Endothelial cell of umbilical vein (primary cell): ENCODE measurements around the gene THOC5. TPM values are rescaled to one million over a fixed set of nuclear protein-coding genes. Genes with fewer than 3 reads are reported as not detected.

Experiments used
- BruUV-seq: library from RNA; stranded (reverse); fragments of 400-500 nt; replicated peaks from 2 replicates; lab custom pipeline; 2021; lab: Mats Ljungman, UMichigan
- CTCF ChIA-PET: fragments of 300-600, 350-600 bp; sonication (Branson Sonifier 250); formaldehyde crosslinking; loops from one replicate; lab custom pipeline; 2021; ENCODE audit warnings: antibody characterized with exemption, inconsistent platforms; lab: Charles Lee
- POLR2A ChIA-PET: fragments of 300-600, 350-600 bp; sonication (Branson Sonifier 250); formaldehyde crosslinking; loops from one replicate; lab custom pipeline; 2021; ENCODE audit warnings: antibody characterized with exemption, inconsistent platforms; lab: Charles Lee
- DNase-seq: peaks from one replicate; pipeline ENCODE4 v3.0.0-alpha.2; 2011; ENCODE audit warnings: low read depth, low spot score
- FAIRE-seq: peaks from 2 replicates; lab custom pipeline; 2011; peaks lifted over from hg19 to GRCh38; lab: Jason Lieb, UNC
- H2AFZ ChIP-seq: 2 replicates; pipeline ENCODE4 v1.6.0; 2012; ENCODE audit warnings: low read depth, low read length, control low read depth, inconsistent platforms
- H3K27ac ChIP-seq: 2 replicates; pipeline ENCODE4 v1.5.1; 2011; ENCODE audit warnings: low read depth, mild to moderate bottlenecking, control low read depth, low read length, moderate library complexity; ENCODE audit not compliant: insufficient read depth
- H3K27me3 ChIP-seq, 2 experiments: 2 replicates each; pipeline versions ENCODE4 v1.6.0 to v1.6.1; 2011; ENCODE audit warnings: low read length in 2 of 2, mixed read lengths in 1 of 2; ENCODE audit not compliant: control insufficient read depth in 2 of 2, insufficient read depth in 2 of 2
- H3K36me3 ChIP-seq, 2 experiments: 2 replicates in 1 of 2; 3 replicates in 1 of 2; pipeline ENCODE4 v1.5.1; 2011; ENCODE audit warnings: low read length in 2 of 2, mild to moderate bottlenecking in 1 of 2, moderate library complexity in 1 of 2; ENCODE audit not compliant: control insufficient read depth in 2 of 2, insufficient read depth in 2 of 2; ENCODE audit errors: extremely low read depth in 1 of 2
- H3K4me1 ChIP-seq: 3 replicates; pipeline ENCODE4 v1.5.1; 2011; ENCODE audit warnings: mild to moderate bottlenecking, low read length; ENCODE audit not compliant: control insufficient read depth, insufficient read depth; ENCODE audit errors: extremely low read depth
- H3K4me2 ChIP-seq: 2 replicates; pipeline ENCODE4 v1.6.1; 2011; ENCODE audit warnings: low read length, control low read depth, mixed read lengths; ENCODE audit not compliant: insufficient read depth
- H3K4me3 ChIP-seq, 3 experiments: fragments of 200-600 bp in 1 of 3; sonication (generic), shearing (Covaris generic) in 1 of 3; replicated peaks in 1 of 3; 2 replicates each; pipeline ENCODE4 v1.5.1; 2011 to 2016; ENCODE audit warnings: control low read depth in 3 of 3, low read length in 3 of 3, mild to moderate bottlenecking in 2 of 3, inconsistent platforms in 1 of 3, low read depth in 1 of 3, moderate library complexity in 1 of 3; ENCODE audit not compliant: insufficient read depth in 1 of 3
- H3K79me2 ChIP-seq: 2 replicates; pipeline ENCODE4 v1.6.0; 2012; ENCODE audit warnings: low read length, inconsistent platforms; ENCODE audit not compliant: control insufficient read depth, insufficient read depth
- H3K9ac ChIP-seq: replicated peaks from 2 replicates; pipeline ENCODE3; 2011; ENCODE audit warnings: low read length, control low read depth; ENCODE audit not compliant: insufficient read depth; ENCODE audit errors: extremely low read depth
- H3K9me1 ChIP-seq: replicated peaks from 3 replicates; pipeline ENCODE4 v1.6.0; 2011; ENCODE audit warnings: mild to moderate bottlenecking, low read length; ENCODE audit not compliant: control insufficient read depth, insufficient read depth; ENCODE audit errors: extremely low read depth
- H3K9me3 ChIP-seq: replicated peaks from 2 replicates; pipeline ENCODE4 v1.5.1; 2012; ENCODE audit warnings: low read length, inconsistent platforms; ENCODE audit not compliant: control insufficient read depth, insufficient read depth
- H4K20me1 ChIP-seq: replicated peaks from 2 replicates; pipeline ENCODE3; 2011; ENCODE audit warnings: mild to moderate bottlenecking, low read length; ENCODE audit not compliant: control insufficient read depth, insufficient read depth; ENCODE audit errors: extremely low read depth
- EZH2 ChIP-seq: IDR thresholded peaks from 2 replicates; pipeline ENCODE4 v1.6.1; 2012; ENCODE audit warnings: borderline replicate concordance, low read depth, mild to moderate bottlenecking, moderate library complexity, low read length, inconsistent platforms; ENCODE audit not compliant: severe bottlenecking
- FOS ChIP-seq: IDR thresholded peaks from 2 replicates; pipeline ENCODE4 v1.6.1; 2011; ENCODE audit warnings: mild to moderate bottlenecking, low read length, moderate library complexity, borderline replicate concordance; ENCODE audit not compliant: insufficient read depth
- JUN ChIP-seq: IDR thresholded peaks from 2 replicates; pipeline ENCODE4 v1.6.1; 2011; ENCODE audit warnings: borderline replicate concordance, low read depth; ENCODE audit not compliant: insufficient read length, insufficient read depth
- MYC ChIP-seq: IDR thresholded peaks from one replicate; pipeline ENCODE4 v1.6.1; 2011; ENCODE audit warnings: mild to moderate bottlenecking, low read depth, low read length
- POLR2AphosphoS5 ChIP-seq: IDR thresholded peaks from 2 replicates; pipeline ENCODE4 v1.6.1; 2012; ENCODE audit warnings: low read depth, mild to moderate bottlenecking, control low read depth, low read length, moderate library complexity; ENCODE audit not compliant: insufficient read depth
- dilution Hi-C: fragments of 300-500 bp; cut with MboI; formaldehyde crosslinking; loops from one replicate; pipeline ENCODE4 v1.15.0; 2019; ENCODE audit warnings: low sequenced_read_pairs; ENCODE audit not compliant: extremely low pct_ligation_motif_present
- intact Hi-C: fragments of 100-400 bp; cut with micrococcal nuclease; formaldehyde crosslinking; loops from one replicate; pipeline ENCODE4 v1.10.0; 2022
- polyA plus RNA-seq, 4 experiments: library from polyadenylated mRNA; depleted of rRNA in 3 of 4; stranded (reverse) in 3 of 4; unstranded in 1 of 4; fragments of >200 nt; gene quantifications; 2 replicates each; pipeline versions ENCODE4 v1.2.1 to v1.2.3, GENCODE V29; 2011 to 2012; ENCODE audit warnings: missing spikeins in 1 of 4
- total RNA-seq: library from RNA; stranded (reverse); gene quantifications from 2 replicates; pipeline ENCODE4 v1.2.3, GENCODE V29; 2021
- TF ChIP-seq, protein P1 (sequence below), 2 donors: IDR thresholded peaks; 1 replicate in 1 of 2; 2 replicates in 1 of 2; pipeline ENCODE4 v1.5.1; 2011; ENCODE audit warnings: low read length in 2 of 2, mild to moderate bottlenecking in 2 of 2, moderate library complexity in 2 of 2, control low read depth in 1 of 2, inconsistent platforms in 1 of 2, low read depth in 1 of 2; ENCODE audit not compliant: insufficient read depth in 1 of 2; ENCODE audit errors: extremely low read depth in 1 of 2
- TF ChIP-seq, protein P2 (sequence below): IDR thresholded peaks from 2 replicates; pipeline ENCODE4 v1.6.1; 2011; ENCODE audit not compliant: insufficient read depth, insufficient read length

THOC5 gene
- total and polyA plus RNA-seq, 2 donors (not counting 3 experiments of a cell fraction or from before 2014, with no cell fraction given): 35.0 to 82.9 TPM

DNA sequence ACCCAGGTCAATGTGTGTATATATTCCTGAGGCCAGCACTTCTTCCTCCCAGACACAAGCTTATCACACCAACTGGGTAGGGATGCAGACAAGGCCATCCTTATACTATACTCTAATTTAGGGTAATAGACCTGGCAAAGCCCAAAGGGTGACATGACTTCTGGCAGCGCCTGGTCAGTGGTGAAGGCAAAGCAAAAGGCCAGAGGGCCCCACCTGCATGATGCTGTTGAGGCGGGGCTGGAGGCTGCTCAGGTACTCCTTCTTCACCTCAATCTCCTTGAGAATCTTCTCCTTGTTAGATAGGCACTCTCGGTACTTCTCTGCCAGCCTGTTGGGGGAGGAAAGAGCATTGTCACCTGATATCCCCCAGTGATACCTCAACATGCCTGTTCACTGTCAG, 17.1 kb downstream of the THOC5 start:
- Histone ChIP-seq H3K4me2 (no peak overlapping the region), H3K9me3 (no peaks in the 10 kb centered on the region), H3K27ac (no peak overlapping the region), H3K9me1 (no peaks in the 10 kb centered on the region), H4K20me1 (no peaks in the 10 kb centered on the region), H3K4me1 (peaks cover 9% of the 10 kb centered on the region), H3K9ac (no peak overlapping the region), H3K4me3 (no peak overlapping the region), H3K79me2 (no peaks in the 10 kb centered on the region), H2AFZ (no peak overlapping the region), H3K27me3 (no peaks in the 10 kb centered on the region), H3K36me3 (peaks cover 14 to 23% of the 10 kb centered on the region in 2 experiments)
- FAIRE-seq (no peak), DNase-seq (no peak)
- TF ChIP-seq, protein P1, sequence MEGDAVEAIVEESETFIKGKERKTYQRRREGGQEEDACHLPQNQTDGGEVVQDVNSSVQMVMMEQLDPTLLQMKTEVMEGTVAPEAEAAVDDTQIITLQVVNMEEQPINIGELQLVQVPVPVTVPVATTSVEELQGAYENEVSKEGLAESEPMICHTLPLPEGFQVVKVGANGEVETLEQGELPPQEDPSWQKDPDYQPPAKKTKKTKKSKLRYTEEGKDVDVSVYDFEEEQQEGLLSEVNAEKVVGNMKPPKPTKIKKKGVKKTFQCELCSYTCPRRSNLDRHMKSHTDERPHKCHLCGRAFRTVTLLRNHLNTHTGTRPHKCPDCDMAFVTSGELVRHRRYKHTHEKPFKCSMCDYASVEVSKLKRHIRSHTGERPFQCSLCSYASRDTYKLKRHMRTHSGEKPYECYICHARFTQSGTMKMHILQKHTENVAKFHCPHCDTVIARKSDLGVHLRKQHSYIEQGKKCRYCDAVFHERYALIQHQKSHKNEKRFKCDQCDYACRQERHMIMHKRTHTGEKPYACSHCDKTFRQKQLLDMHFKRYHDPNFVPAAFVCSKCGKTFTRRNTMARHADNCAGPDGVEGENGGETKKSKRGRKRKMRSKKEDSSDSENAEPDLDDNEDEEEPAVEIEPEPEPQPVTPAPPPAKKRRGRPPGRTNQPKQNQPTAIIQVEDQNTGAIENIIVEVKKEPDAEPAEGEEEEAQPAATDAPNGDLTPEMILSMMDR (IDR thresholded peaks at IDR 0.05; ENCODE audit: extremely low read depth in 1 of 2, insufficient read depth in 1 of 2, low read depth in 1 of 2, low read length in 2 of 2): no peak
- TF ChIP-seq EZH2 (no peak), POLR2AphosphoS5 (no peak), FOS (no peak)
- TF ChIP-seq, protein P2, sequence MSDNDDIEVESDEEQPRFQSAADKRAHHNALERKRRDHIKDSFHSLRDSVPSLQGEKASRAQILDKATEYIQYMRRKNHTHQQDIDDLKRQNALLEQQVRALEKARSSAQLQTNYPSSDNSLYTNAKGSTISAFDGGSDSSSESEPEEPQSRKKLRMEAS: no peak
- dilution Hi-C loops: no loop called here
- ChIA-PET CTCF (no interaction called here), POLR2A (no interaction called here)
- no TSS peak for BruUV-seq
- intact Hi-C loops: no loop called here

DNA sequence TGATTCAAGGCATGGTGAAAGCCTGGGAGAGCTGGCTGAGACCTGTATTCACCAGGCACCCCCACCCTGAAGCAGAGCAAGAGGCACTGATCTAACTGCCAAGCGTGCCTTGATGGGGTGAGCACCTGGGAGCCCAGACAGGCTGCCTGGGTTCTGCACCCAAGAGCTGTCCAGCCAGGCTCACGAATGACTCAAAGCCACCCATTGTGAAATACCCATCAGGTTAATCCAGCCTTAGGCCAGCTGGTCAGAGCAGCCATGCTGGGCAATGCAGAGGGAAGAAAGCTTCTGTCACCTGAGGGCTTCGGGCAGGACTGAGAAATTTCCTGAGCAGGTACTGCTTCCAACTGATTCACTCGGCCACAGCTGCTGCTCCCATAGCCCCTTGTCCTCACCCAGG, 22.1 kb downstream of the THOC5 start:
- H3K4me3 ChIP-seq: no peak overlapping the region
- no peak overlapping the region for H3K9ac ChIP-seq
- no peaks in the 10 kb centered on the region for H4K20me1 ChIP-seq
- CTCF ChIA-PET: no interaction called here
- TF ChIP-seq JUN: no peak
- TF ChIP-seq POLR2AphosphoS5: no peak
- no peak for TF ChIP-seq MYC
- TF ChIP-seq EZH2: no peak
- TF ChIP-seq, protein P2: no peak
- TF ChIP-seq, protein P1 (IDR thresholded peaks at IDR 0.05; ENCODE audit: extremely low read depth in 1 of 2, insufficient read depth in 1 of 2, low read depth in 1 of 2, low read length in 2 of 2): no peak
- POLR2A ChIA-PET: no interaction called here
- FAIRE-seq (no peak), DNase-seq (no peak)
- H3K9me3 ChIP-seq: no peaks in the 10 kb centered on the region
- H3K27me3 ChIP-seq: no peaks in the 10 kb centered on the region
- no peaks in the 10 kb centered on the region for H3K79me2 ChIP-seq
- intact Hi-C loops: no loop called here
- H3K4me2 ChIP-seq: no peak overlapping the region
- H3K27ac ChIP-seq: no peak overlapping the region
- dilution Hi-C loops: no loop called here
- peaks cover 14 to 30% of the 10 kb centered on the region in 2 experiments for H3K36me3 ChIP-seq
- no peaks in the 10 kb centered on the region for H3K4me1 ChIP-seq
- no peaks in the 10 kb centered on the region for H3K9me1 ChIP-seq
- no peak overlapping the region for H2AFZ ChIP-seq
- BruUV-seq: no TSS peak
